Measurements from ENCODE around the gene PPM1F.

The PPM1F gene

DNA sequence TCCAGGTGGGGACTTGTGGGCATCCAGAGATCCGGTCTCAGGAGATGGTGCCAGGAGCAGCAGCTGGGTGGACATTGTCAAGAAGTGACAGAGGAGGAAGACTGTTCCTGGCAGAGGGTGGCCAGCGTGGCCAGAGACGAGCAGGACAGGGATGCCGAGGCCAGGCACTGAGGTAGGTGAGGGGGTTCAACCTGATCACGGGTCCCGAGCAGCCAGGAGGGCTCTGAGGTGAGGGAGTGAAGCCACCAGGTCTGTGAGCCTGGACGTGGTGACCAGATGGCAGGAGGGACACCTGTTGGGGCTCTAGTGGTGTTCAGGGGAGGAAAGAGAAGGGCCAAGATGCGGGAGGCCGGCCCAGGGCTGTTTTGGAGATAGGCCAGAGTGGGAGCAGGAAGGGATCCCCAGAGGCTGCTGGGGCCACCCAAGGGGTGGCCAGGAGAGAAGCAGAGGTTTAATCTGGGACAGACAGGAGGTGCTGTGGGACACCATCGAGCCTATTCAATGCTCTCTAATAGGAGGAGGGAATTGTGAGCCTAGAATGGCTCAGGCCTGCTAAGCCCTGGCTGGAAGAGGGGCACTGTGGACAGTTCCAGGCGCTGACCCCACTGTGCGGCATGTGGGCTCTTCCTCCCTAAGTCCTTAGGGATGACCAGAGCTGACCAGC lies 6.3 kb downstream of the PPM1F start:
- Histone ChIP-seq H3K36me3 (ENCODE audit: insufficient read depth) (no peaks in the 10 kb centered on the region), H4K20me1 (ENCODE audit: insufficient read depth) (no peaks in the 10 kb centered on the region), H3K27me3 (ENCODE audit: insufficient read depth, low read depth) (no peaks in the 10 kb centered on the region), H3K9ac (no peak overlapping the region), H3K4me1 (ENCODE audit: low read depth, poor library complexity, severe bottlenecking) (no peaks in the 10 kb centered on the region), H3K27ac (no peak overlapping the region), H3K4me2 (no peak overlapping the region), H3K4me3 (IDR thresholded peaks at IDR 0.05; ENCODE audit: insufficient read depth, low read depth, low read length) (no peak overlapping the region), H3K79me2 (ENCODE audit: insufficient read depth, low read depth) (no peaks in the 10 kb centered on the region), H2AFZ (ENCODE audit: low read depth) (no peak overlapping the region)
- TF ChIP-seq, protein P1, sequence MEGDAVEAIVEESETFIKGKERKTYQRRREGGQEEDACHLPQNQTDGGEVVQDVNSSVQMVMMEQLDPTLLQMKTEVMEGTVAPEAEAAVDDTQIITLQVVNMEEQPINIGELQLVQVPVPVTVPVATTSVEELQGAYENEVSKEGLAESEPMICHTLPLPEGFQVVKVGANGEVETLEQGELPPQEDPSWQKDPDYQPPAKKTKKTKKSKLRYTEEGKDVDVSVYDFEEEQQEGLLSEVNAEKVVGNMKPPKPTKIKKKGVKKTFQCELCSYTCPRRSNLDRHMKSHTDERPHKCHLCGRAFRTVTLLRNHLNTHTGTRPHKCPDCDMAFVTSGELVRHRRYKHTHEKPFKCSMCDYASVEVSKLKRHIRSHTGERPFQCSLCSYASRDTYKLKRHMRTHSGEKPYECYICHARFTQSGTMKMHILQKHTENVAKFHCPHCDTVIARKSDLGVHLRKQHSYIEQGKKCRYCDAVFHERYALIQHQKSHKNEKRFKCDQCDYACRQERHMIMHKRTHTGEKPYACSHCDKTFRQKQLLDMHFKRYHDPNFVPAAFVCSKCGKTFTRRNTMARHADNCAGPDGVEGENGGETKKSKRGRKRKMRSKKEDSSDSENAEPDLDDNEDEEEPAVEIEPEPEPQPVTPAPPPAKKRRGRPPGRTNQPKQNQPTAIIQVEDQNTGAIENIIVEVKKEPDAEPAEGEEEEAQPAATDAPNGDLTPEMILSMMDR (conservative IDR thresholded peaks at IDR 0.05; ENCODE audit: low read depth, low read length): no peak

DNA sequence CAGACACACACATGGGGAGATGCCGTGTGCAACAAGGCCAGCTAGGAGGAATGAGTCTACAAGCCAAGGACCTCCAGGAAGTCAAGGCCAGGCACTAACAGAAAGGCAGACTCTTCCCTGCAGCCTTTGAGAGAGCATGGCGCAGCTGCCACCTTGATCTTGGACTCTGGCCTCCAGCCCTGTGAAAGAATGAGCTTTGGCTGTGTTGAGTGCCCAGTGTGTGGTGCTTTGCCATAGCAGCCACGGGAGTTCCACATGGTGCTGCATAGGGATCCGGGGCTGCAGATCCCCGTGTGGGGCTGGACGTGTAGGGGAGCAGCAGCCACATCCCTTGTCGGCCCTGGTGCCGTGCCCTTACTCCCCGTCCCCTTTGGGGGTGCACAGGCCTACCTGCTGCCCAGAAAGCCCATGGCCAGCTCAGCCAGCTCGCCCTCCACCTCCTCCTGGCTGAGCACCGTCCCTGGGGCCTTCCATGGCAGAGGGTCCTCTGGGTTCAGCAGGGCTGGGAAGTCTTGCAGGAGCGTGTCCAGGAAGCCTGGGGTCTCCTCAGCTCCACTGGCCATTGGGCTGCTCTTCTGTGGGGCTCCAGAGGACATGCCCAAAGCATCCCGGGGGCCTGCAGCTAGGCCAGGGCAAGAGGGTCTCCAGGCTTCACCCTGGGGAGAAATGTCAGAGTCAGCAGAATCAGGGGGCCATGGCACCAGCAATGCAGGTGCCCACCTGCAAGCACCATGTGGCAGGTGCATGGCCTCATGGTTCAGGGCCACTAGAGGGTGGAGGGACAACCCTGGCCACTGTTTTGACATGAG lies 7.0 kb downstream of the PPM1F start:
- no peaks in the 10 kb centered on the region for H3K27me3 ChIP-seq (ENCODE audit: insufficient read depth, low read depth)
- H3K79me2 ChIP-seq (ENCODE audit: insufficient read depth, low read depth): no peaks in the 10 kb centered on the region
- H3K4me3 ChIP-seq (IDR thresholded peaks at IDR 0.05; ENCODE audit: insufficient read depth, low read depth, low read length): no peak overlapping the region
- no peak overlapping the region for H3K4me2 ChIP-seq
- TF ChIP-seq, protein P1 (conservative IDR thresholded peaks at IDR 0.05; ENCODE audit: low read depth, low read length): no peak
- no peaks in the 10 kb centered on the region for H3K4me1 ChIP-seq (ENCODE audit: low read depth, poor library complexity, severe bottlenecking)
- H3K27ac ChIP-seq: no peak overlapping the region
- no peaks in the 10 kb centered on the region for H3K36me3 ChIP-seq (ENCODE audit: insufficient read depth)
- H2AFZ ChIP-seq (ENCODE audit: low read depth): no peak overlapping the region
- H3K9ac ChIP-seq: no peak overlapping the region
- no peaks in the 10 kb centered on the region for H4K20me1 ChIP-seq (ENCODE audit: insufficient read depth)

DNA sequence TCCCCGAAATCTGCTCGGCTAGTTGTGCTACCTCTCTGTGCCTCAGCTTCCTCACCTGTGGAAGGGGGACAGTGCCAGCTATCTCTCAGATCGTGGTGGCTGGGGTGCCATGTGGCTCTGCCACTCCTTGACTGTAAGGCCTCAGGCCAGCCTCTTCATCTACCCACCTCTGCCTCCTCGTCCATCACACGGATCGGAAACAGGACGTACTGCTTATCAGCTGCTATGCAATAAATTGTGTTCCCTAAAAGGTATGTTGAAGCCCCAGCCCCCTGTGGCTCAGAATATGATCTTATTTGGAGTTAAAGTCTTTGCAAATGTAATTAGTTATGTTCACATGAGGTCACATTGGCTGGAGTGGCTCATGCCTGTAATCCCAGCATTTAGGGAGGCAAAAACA lies 7.8 kb downstream of the PPM1F start:
- H3K36me3 ChIP-seq (ENCODE audit: insufficient read depth): no peaks in the 10 kb centered on the region
- no peak overlapping the region for H3K4me2 ChIP-seq
- H4K20me1 ChIP-seq (ENCODE audit: insufficient read depth): no peaks in the 10 kb centered on the region
- H3K9ac ChIP-seq: no peak overlapping the region
- no peak overlapping the region for H2AFZ ChIP-seq (ENCODE audit: low read depth)
- no peaks in the 10 kb centered on the region for H3K27me3 ChIP-seq (ENCODE audit: insufficient read depth, low read depth)
- no peaks in the 10 kb centered on the region for H3K4me1 ChIP-seq (ENCODE audit: low read depth, poor library complexity, severe bottlenecking)
- H3K79me2 ChIP-seq (ENCODE audit: insufficient read depth, low read depth): no peaks in the 10 kb centered on the region
- H3K4me3 ChIP-seq (IDR thresholded peaks at IDR 0.05; ENCODE audit: insufficient read depth, low read depth, low read length): no peak overlapping the region
- no peak overlapping the region for H3K27ac ChIP-seq
- TF ChIP-seq, protein P1 (conservative IDR thresholded peaks at IDR 0.05; ENCODE audit: low read depth, low read length): no peak

DNA sequence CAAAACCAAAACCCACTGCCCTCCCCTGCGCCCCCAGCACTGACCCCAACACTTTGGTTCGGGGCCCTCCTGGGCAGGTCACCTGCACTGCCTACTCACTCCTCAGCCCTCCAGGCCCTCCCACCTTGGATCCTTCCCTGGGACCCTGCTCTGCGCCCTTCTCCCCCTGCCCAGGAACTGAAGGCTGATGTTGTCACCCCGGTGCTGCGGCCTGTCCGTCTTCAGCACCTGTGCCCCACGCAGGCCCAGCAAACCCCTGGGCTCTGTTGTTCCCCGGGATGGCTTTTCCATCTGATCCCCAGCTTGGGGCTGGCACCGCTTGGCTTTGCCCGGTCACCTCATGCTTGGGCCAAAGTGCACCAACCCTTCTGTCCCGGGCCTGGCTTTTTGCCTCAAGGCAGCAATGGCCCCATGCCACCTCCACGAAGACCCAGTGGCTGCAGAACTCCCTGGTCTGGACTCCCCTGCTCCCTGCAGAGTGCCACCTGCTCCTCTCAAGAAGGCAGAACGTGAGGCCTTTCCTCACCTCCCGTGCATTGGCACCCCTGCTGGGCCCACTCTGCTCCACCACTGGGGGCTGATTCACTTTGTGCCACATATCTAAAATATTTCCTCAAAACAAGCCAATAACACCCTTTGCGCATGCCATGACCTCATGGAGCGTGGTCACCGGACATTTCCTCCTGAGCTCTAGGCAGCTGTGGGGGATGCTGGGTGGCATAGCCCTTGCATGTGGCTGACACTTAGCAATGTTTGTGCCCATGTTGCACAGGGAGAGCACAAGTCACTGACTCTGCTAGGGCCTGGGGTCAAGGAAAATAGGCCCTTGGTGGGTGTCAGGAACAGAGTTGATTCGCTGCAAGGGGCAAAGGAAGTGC lies 8.8 kb downstream of the PPM1F start:
- Histone ChIP-seq H3K4me2 (no peak overlapping the region), H3K36me3 (ENCODE audit: insufficient read depth) (no peaks in the 10 kb centered on the region), H4K20me1 (ENCODE audit: insufficient read depth) (no peaks in the 10 kb centered on the region), H3K79me2 (ENCODE audit: insufficient read depth, low read depth) (no peaks in the 10 kb centered on the region), H3K4me3 (IDR thresholded peaks at IDR 0.05; ENCODE audit: insufficient read depth, low read depth, low read length) (no peak overlapping the region), H3K27me3 (ENCODE audit: insufficient read depth, low read depth) (no peaks in the 10 kb centered on the region), H3K9ac (no peak overlapping the region), H3K27ac (no peak overlapping the region), H3K4me1 (ENCODE audit: low read depth, poor library complexity, severe bottlenecking) (peaks cover 3% of the 10 kb centered on the region), H2AFZ (ENCODE audit: low read depth) (no peak overlapping the region)
- TF ChIP-seq, protein P1 (conservative IDR thresholded peaks at IDR 0.05; ENCODE audit: low read depth, low read length): no peak
